SKM-1 treated with dmso at 0.1 percent for 144 hours (cell line): ENCODE measurements around the gene INIP.
"Not testable (repeated sequence)": the region's sequence is repeated elsewhere in the genome, so short reads cannot be mapped to it uniquely, and the experiment has no call there.

Experiments used
- DNase-seq: peaks from one replicate; lab custom pipeline; 2025; ENCODE audit not compliant: unreplicated experiment; lab: John Stamatoyannopoulos, UW

Gene INIP

GRCh38 chr9:112743216-112743836 is 25.4 kb upstream of the INIP start:
- DNase-seq: no peak

GRCh38 chr9:112734892-112735291 is 17.0 kb upstream of the INIP start:
- DNase-seq: no peak

GRCh38 chr9:112731971-112732370 is 14.1 kb upstream of the INIP start:
- no peak for DNase-seq

- DNase-seq: no peak
Measured at GRCh38 chr9:112728401-112728800, 10.5 kb upstream of the INIP start.

- no peak for DNase-seq
Measured at GRCh38 chr9:112726428-112726827, 8.5 kb upstream of the INIP start.

- no peak for DNase-seq
Measured at GRCh38 chr9:112725961-112726360, 8.0 kb upstream of the INIP start.

GRCh38 chr9:112722749-112723148 is 4.8 kb upstream of the INIP start:
- DNase-seq: not testable (repeated sequence)

- DNase-seq: no peak
Measured at GRCh38 chr9:112720113-112720780, 2.3 kb upstream of the INIP start.

- DNase-seq: no peak
Measured at GRCh38 chr9:112719696-112720095, 1.8 kb upstream of the INIP start.

- no peak for DNase-seq
Measured at GRCh38 chr9:112719241-112719691, 1.3 kb upstream of the INIP start.

GRCh38 chr9:112712678-112713077 is 5.2 kb downstream of the INIP start:
- DNase-seq: no peak

- DNase-seq: no peak
Measured at GRCh38 chr9:112711050-112711689, 6.7 kb downstream of the INIP start.

- DNase-seq: no peak
Measured at GRCh38 chr9:112705768-112706427, 12.0 kb downstream of the INIP start.

- DNase-seq: no peak
Measured at GRCh38 chr9:112703304-112703703, 14.6 kb downstream of the INIP start.

GRCh38 chr9:112700085-112700484 is 17.8 kb downstream of the INIP start:
- DNase-seq: no peak

- DNase-seq: no peak
Measured at GRCh38 chr9:112699230-112699629, 18.7 kb downstream of the INIP start.

GRCh38 chr9:112696461-112696860 is 21.5 kb downstream of the INIP start:
- DNase-seq: no peak

GRCh38 chr9:112694706-112695555 is 23.0 kb downstream of the INIP start:
- DNase-seq: no peak

- no peak for DNase-seq
Measured at GRCh38 chr9:112689161-112689740, 28.7 kb downstream of the INIP start.

- DNase-seq: no peak
Measured at GRCh38 chr9:112680731-112681402, 37.0 kb downstream of the INIP start.
